ENCODE measurements around the gene VDR. TPM values are rescaled to one million over a fixed set of nuclear protein-coding genes. Genes with fewer than 3 reads are reported as not detected.

The VDR gene
- polyA plus RNA-seq, 1 donor from 2014 or later = not detected

- Histone ChIP-seq H3F3A (ENCODE audit: insufficient read depth, low read length, poor library complexity, severe bottlenecking) (no peaks in the 10 kb centered on the region), H3K9ac (ENCODE audit: low read length) (no peak overlapping the region), H3K4me2 (ENCODE audit: low read length) (no peak overlapping the region), H3K9me3 (ENCODE audit: low read length) (no peaks in the 10 kb centered on the region), H3K79me2 (replicated peaks; ENCODE audit: insufficient read depth, low read length) (no peaks in the 10 kb centered on the region), H3K9me2 (ENCODE audit: insufficient read depth, low read length) (no peaks in the 10 kb centered on the region), H3K27me3 (ENCODE audit: insufficient read depth, low read depth, low read length) (no peaks in the 10 kb centered on the region), H3K4me3 (ENCODE audit: low read length) (no peak overlapping the region), H3K36me3 (ENCODE audit: insufficient read depth, low read length) (no peaks in the 10 kb centered on the region), H2AFZ (ENCODE audit: low read depth, low read length) (no peak overlapping the region), H4K20me1 (ENCODE audit: insufficient read depth) (no peaks in the 10 kb centered on the region), H3K27ac (ENCODE audit: low read length) (no peak overlapping the region)
- no peak for TF ChIP-seq MXI1 (conservative IDR thresholded peaks at IDR 0.05; ENCODE audit: poor library complexity, severe bottlenecking)
- no peak for TF ChIP-seq EZH2 (IDR thresholded peaks at IDR 0.05; ENCODE audit: borderline replicate concordance, insufficient read depth, low read length, poor library complexity, severe bottlenecking)
- TF ChIP-seq RAD21 (conservative IDR thresholded peaks at IDR 0.05) = no peak
- TF ChIP-seq EP300 (conservative IDR thresholded peaks at IDR 0.05; ENCODE audit: poor library complexity, severe bottlenecking) = no peak
- TF ChIP-seq TAF1 (IDR thresholded peaks at IDR 0.05; ENCODE audit: low read depth) = no peak
These were observed 37.2 kb upstream of the VDR start for GRCh38 chr12:47941871-47942613.

GRCh38 chr12:47941475-47941780, 36.6 kb upstream of the VDR start:
- no peaks in the 10 kb centered on the region for H4K20me1 ChIP-seq (ENCODE audit: insufficient read depth)
- TF ChIP-seq CTCF (IDR thresholded peaks at IDR 0.05; ENCODE audit: poor library complexity, severe bottlenecking) (no peak), REST (IDR thresholded peaks at IDR 0.05; ENCODE audit: borderline replicate concordance) (no peak), TAF1 (IDR thresholded peaks at IDR 0.05; ENCODE audit: low read depth) (no peak), EZH2 (IDR thresholded peaks at IDR 0.05; ENCODE audit: borderline replicate concordance, insufficient read depth, low read length, poor library complexity, severe bottlenecking) (no peak), RAD21 (conservative IDR thresholded peaks at IDR 0.05) (no peak), EP300 (conservative IDR thresholded peaks at IDR 0.05; ENCODE audit: poor library complexity, severe bottlenecking) (no peak), POLR2AphosphoS5 (IDR thresholded peaks at IDR 0.05) (no peak), SMC3 (conservative IDR thresholded peaks at IDR 0.05; ENCODE audit: poor library complexity) (no peak), MXI1 (conservative IDR thresholded peaks at IDR 0.05; ENCODE audit: poor library complexity, severe bottlenecking) (no peak)
- H3K4me2 ChIP-seq (ENCODE audit: low read length) = no peak overlapping the region
- H3K27ac ChIP-seq (ENCODE audit: low read length) = no peak overlapping the region
- H3K79me2 ChIP-seq (replicated peaks; ENCODE audit: insufficient read depth, low read length) = no peaks in the 10 kb centered on the region
- no peak overlapping the region for H2AFZ ChIP-seq (ENCODE audit: low read depth, low read length)
- H3F3A ChIP-seq (ENCODE audit: insufficient read depth, low read length, poor library complexity, severe bottlenecking) = no peaks in the 10 kb centered on the region
- H3K4me3 ChIP-seq (ENCODE audit: low read length) = no peak overlapping the region
- no peaks in the 10 kb centered on the region for H3K9me2 ChIP-seq (ENCODE audit: insufficient read depth, low read length)
- no peaks in the 10 kb centered on the region for H3K36me3 ChIP-seq (ENCODE audit: insufficient read depth, low read length)
- H3K9ac ChIP-seq (ENCODE audit: low read length) = no peak overlapping the region
- no peaks in the 10 kb centered on the region for H3K27me3 ChIP-seq (ENCODE audit: insufficient read depth, low read depth, low read length)
- H3K9me3 ChIP-seq (ENCODE audit: low read length) = no peaks in the 10 kb centered on the region
